HG03108 (cell line): ENCODE measurements around the gene NOX5.

Source experiments
- ATAC-seq: cut with Tn5 transposase; IDR thresholded peaks from one replicate; pipeline ENCODE4 v1.9.1; 2021; ENCODE audit warnings: moderate library complexity; ENCODE audit not compliant: unreplicated experiment

NOX5 gene

GRCh38 chr15:69017978-69018377, 3.5 kb downstream of the NOX5 start:
- no peak for ATAC-seq

- no peak for ATAC-seq
Observed at GRCh38 chr15:69018951-69019350, 4.5 kb downstream of the NOX5 start.

DNA sequence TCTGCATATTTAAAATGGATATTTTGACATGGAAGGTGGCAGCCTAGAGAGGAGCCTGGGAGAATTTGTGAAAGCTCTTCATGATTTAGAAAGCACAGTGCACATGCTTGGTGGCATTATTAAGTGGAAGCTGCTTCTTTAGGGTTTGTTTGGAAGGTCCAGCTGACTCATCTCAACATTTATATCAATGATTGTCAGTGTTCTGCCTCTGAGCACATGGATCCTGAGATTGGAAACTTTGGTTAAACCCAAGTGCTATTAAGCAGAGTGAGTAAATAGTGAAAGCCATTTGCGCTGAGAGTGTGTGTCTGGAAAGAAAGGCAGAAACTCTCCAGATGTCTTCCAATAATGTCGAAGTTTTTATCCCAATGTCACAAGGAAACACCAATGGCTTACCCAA, 7.4 kb downstream of the NOX5 start:
- no peak for ATAC-seq

- ATAC-seq = no peak
Observed at GRCh38 chr15:69025320-69025719, 10.8 kb downstream of the NOX5 start.

GRCh38 chr15:69026355-69026754, 11.9 kb downstream of the NOX5 start:
- ATAC-seq = no peak

DNA sequence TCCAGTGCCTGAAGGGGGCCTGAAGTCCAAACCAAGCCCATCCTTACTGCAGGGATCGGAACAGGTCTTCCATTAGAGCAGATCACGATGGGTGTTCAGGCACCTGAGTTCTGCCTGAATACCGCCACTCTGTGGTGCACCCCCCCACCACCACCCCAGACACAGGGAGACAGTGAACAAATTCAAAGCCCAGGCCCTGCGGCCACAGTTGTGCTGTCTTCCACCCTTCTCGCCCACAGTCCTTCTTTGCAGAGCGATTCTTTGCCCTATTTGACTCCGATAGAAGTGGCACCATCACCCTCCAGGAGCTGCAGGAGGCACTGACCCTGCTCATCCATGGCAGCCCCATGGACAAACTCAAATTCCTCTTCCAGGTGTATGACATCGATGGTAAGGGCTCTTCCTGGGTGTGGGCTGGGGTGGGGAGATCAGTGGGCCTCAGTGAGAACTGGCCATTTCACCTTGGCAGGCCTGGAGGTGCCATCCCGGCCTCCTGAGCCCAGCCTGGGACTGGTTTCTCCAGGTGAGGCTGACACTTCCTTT, 13.6 kb downstream of the NOX5 start:
- ATAC-seq = no peak

DNA sequence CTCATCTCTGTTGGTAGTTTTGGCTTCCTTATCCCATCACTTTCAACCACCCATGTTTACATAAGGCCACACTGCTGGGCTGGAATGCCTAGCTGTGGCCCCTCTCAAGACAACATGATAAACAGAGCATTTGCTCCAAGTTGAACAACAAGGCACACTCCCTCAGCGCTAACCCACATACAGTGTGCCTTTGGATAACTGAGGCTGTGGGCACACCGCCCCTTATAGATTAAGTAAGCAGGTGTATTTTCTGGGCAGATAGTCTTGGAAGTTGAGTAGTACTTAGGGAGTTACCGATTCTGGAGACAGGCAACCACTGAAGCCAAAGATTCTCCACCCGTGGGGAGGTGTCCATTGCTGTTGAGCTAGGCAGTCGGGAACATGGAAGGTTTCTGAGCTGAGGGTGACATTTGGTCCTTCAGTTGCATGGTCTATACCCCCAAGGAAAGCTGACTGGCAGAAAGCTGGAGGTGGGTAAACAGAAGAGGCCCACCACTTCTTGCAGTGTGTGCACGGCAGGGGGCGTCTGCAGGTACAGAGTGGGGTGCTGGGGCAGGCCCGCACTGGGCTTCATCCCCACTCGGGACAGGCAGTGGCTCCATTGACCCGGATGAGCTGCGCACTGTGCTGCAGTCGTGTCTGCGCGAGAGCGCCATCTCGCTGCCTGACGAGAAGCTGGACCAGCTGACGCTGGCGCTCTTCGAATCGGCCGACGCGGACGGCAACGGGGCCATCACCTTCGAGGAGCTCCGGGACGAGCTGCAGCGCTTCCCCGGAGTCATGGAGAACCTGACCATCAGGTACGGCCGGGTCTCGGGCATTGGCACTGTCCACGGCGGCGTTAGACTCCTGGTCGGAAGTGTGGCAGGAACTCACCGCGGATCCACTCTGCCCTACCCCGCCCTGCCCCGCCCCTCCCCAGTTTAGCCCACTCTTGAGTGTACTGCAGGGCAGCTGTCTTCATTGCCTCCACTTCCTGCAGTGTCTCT, 16.8 kb downstream of the NOX5 start:
- ATAC-seq = no peak

GRCh38 chr15:69032031-69032430, 17.5 kb downstream of the NOX5 start:
- ATAC-seq = no peak

GRCh38 chr15:69032703-69033373, 18.3 kb downstream of the NOX5 start:
- no peak for ATAC-seq

- no peak for ATAC-seq
Observed at GRCh38 chr15:69034352-69034751, 19.9 kb downstream of the NOX5 start.

- ATAC-seq = no peak
Observed at GRCh38 chr15:69035205-69035917, 20.9 kb downstream of the NOX5 start.

DNA sequence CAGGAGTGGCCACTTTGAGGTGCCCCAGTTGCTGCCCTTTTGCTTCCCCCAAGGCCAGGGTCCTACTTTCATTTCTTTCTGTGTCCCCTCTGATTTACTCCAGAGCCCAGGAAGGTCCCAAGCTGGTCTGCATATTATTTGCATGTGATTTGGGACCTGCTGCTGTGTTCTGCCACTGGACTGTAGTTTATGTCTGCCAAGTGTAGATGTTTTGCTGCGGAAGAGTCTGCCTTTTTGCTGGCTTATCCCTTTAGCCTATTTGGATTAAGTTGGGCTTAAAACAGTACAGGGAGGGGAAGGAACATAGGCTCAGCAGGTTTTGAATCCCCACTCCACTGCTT, 21.4 kb downstream of the NOX5 start:
- ATAC-seq = no peak

- ATAC-seq = no peak
Observed at GRCh38 chr15:69036826-69037225, 22.3 kb downstream of the NOX5 start.

DNA sequence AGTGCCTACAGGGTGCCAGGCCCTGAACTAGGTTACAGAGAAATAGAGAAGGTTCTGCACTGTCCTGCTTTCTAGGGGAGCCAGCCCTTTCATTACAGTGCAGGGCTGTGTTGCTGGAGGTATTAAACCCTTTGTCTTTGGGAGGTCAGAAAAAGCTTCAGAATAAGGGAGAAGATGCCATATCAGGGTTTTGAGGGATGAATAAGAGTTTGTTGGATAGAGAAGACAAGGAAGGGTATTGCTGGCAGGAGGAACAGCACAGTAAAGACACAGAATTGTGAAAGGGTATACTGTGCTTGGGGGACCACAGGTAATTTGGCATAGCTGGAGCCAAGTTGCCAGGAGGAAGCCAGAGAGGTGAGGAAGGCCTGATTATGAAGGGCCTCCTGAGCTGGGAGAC, 23.0 kb downstream of the NOX5 start:
- ATAC-seq = no peak

GRCh38 chr15:69037977-69038376, 23.5 kb downstream of the NOX5 start:
- ATAC-seq = no peak

GRCh38 chr15:69038508-69038907, 24.0 kb downstream of the NOX5 start:
- ATAC-seq = no peak

- no peak for ATAC-seq
Observed at GRCh38 chr15:69039516-69040225, 25.2 kb downstream of the NOX5 start.

GRCh38 chr15:69042531-69042930, 28.0 kb downstream of the NOX5 start:
- ATAC-seq = no peak

DNA sequence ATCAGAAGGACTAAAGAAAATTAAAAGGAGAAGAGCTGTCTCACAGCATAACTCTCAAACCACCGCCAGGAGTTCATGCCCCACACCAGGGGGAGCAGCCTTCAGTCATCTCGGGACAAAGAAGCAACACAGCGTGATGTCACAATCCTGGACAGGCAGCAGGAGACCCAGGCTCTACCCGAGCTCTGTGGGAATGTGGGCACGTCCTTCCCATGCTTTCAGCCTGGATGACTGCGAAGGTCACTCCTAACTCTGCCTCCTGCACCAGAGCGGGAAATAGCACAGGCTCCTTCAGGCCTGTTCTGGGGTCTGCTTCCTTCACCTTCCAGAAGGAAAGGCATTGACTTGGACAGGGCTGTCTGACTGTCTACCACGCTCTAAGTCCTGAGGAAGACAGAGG, 31.3 kb downstream of the NOX5 start:
- ATAC-seq = no peak

DNA sequence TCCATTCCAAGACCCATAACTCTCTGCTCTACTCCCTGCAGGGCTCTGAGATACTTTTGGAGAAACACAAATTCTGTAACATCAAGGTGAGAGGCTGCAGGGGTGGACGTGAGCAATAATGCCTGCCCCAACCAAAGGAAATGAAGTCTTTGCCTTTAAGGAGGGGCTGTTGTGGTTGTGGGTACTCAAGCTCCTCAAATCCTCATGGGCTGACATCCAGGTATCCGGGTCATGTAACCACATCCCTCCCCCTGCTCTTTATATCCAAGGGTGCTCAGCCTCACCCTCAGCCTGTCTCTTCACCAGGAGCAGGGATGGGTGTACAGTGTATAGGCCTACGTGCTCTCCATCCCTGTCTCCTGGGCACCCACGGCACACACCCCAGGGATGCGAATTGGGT, 32.3 kb downstream of the NOX5 start:
- ATAC-seq = no peak

- ATAC-seq = no peak
Observed at GRCh38 chr15:69049976-69050375, 35.5 kb downstream of the NOX5 start.
